Loucy (cell line): ENCODE data around the gene PPP1R16B.

Experiments
- H2AFZ ChIP-seq: fragments of 200-600 bp; sonication (generic); 2 replicates; pipeline ENCODE4 v1.6.0; 2016; ENCODE audit warnings: antibody characterized with exemption, mild to moderate bottlenecking, low read length, moderate library complexity
- H3F3A ChIP-seq: fragments of 200-600 bp; 2 replicates; pipeline ENCODE4 v1.6.0; 2016; ENCODE audit warnings: antibody characterized with exemption, low read depth, mild to moderate bottlenecking
- H3K27me3 ChIP-seq: fragments of 200-600 bp; sonication (generic); 2 replicates; pipeline ENCODE4 v1.6.1; 2014; ENCODE audit warnings: low read length, mild to moderate bottlenecking; ENCODE audit not compliant: insufficient read depth, poor library complexity, severe bottlenecking
- H3K36me3 ChIP-seq: fragments of 200-600 bp; sonication (generic); 2 replicates; pipeline ENCODE4 v1.6.1; 2016; ENCODE audit warnings: low read length; ENCODE audit not compliant: insufficient read depth
- H3K4me1 ChIP-seq: fragments of 200-600 bp; sonication (generic); 2 replicates; pipeline ENCODE4 v1.5.1; 2014; ENCODE audit warnings: low read length, mild to moderate bottlenecking; ENCODE audit not compliant: insufficient read depth, poor library complexity, severe bottlenecking
- H3K4me2 ChIP-seq: fragments of 200-600 bp; sonication (generic); 2 replicates; pipeline ENCODE4 v1.6.0; 2014; ENCODE audit warnings: antibody characterized with exemption, low read length, low read depth, mild to moderate bottlenecking; ENCODE audit not compliant: poor library complexity, severe bottlenecking
- H3K4me3 ChIP-seq: fragments of 200-600 bp; sonication (generic); 2 replicates; pipeline ENCODE4 v1.5.1; 2014; ENCODE audit warnings: low read length, mild to moderate bottlenecking, mixed read lengths; ENCODE audit not compliant: poor library complexity, severe bottlenecking
- H3K79me2 ChIP-seq: fragments of 200-600 bp; sonication (generic); 2 replicates; pipeline ENCODE4 v1.6.1; 2014; ENCODE audit warnings: low read length; ENCODE audit not compliant: insufficient read depth
- H3K9ac ChIP-seq: fragments of 200-600 bp; sonication (generic); 2 replicates; pipeline ENCODE4 v1.6.0; 2014; ENCODE audit warnings: mild to moderate bottlenecking, low read depth, low read length, moderate library complexity; ENCODE audit not compliant: poor library complexity, severe bottlenecking
- H3K9me2 ChIP-seq: fragments of 200-600 bp; sonication (generic); replicated peaks from 2 replicates; pipeline ENCODE4 v1.6.1; 2016; ENCODE audit warnings: low read depth, low read length, mixed read lengths
- H3K9me3 ChIP-seq: fragments of 200-600 bp; sonication (generic); 2 replicates; pipeline ENCODE4 v1.6.1; 2014; ENCODE audit warnings: mild to moderate bottlenecking, antibody characterized with exemption, low read length, low read depth; ENCODE audit not compliant: insufficient read depth
- H4K20me1 ChIP-seq: fragments of 200-600 bp; sonication (generic); 2 replicates; pipeline ENCODE4 v1.6.0; 2014; ENCODE audit warnings: antibody characterized with exemption, low read length, mild to moderate bottlenecking; ENCODE audit not compliant: insufficient read depth, poor library complexity, severe bottlenecking
- CTCF ChIP-seq: fragments of 200-600 bp; sonication (generic); conservative IDR thresholded peaks from 2 replicates; pipeline ENCODE4 v1.5.1; 2014; ENCODE audit warnings: mild to moderate bottlenecking, antibody characterized with exemption, low read length
- EZH2phosphoT487 ChIP-seq: fragments of 200-600 bp; IDR thresholded peaks from 2 replicates; pipeline ENCODE4 v1.6.1; 2018; ENCODE audit warnings: antibody characterized with exemption, mild to moderate bottlenecking, moderate library complexity, borderline replicate concordance

PPP1R16B gene

GRCh38 chr20:38920411-38920810 lies 114.9 kb downstream of the PPP1R16B start:
- no peaks in the 10 kb centered on the region for H3K4me1 ChIP-seq
- no peaks in the 10 kb centered on the region for H3K9me2 ChIP-seq
- no peak for TF ChIP-seq CTCF
- TF ChIP-seq EZH2phosphoT487, result no peak
- no peak overlapping the region for H2AFZ ChIP-seq
- H3K36me3 ChIP-seq, result peaks cover 15% of the 10 kb centered on the region; the same call in 1 of the 2 replicates
- no peaks in the 10 kb centered on the region for H3K79me2 ChIP-seq
- H3F3A ChIP-seq, result no peaks in the 10 kb centered on the region
- no peaks in the 10 kb centered on the region for H3K9me3 ChIP-seq
- no peak overlapping the region for H3K4me3 ChIP-seq
- no peaks in the 10 kb centered on the region for H4K20me1 ChIP-seq
- H3K9ac ChIP-seq, result no peak overlapping the region
- no peaks in the 10 kb centered on the region for H3K27me3 ChIP-seq
- H3K4me2 ChIP-seq, result no peak overlapping the region

- H3K9me3 ChIP-seq, result no peaks in the 10 kb centered on the region
Observed at GRCh38 chr20:38920851-38921250, 115.4 kb downstream of the PPP1R16B start.

GRCh38 chr20:38924718-38925117 lies 119.2 kb downstream of the PPP1R16B start:
- no peak for TF ChIP-seq EZH2phosphoT487
- no peak for TF ChIP-seq CTCF
- no peaks in the 10 kb centered on the region for H3K9me3 ChIP-seq
- no peak overlapping the region for H3K4me3 ChIP-seq
- no peaks in the 10 kb centered on the region for H3F3A ChIP-seq
- no peak overlapping the region for H2AFZ ChIP-seq
- H3K27me3 ChIP-seq, result peaks cover 8% of the 10 kb centered on the region
- no peaks in the 10 kb centered on the region for H3K9me2 ChIP-seq
- no peak overlapping the region for H3K9ac ChIP-seq
- H3K79me2 ChIP-seq, result peaks cover 35% of the 10 kb centered on the region
- H3K4me2 ChIP-seq, result no peak overlapping the region
- H4K20me1 ChIP-seq, result peaks cover 16% of the 10 kb centered on the region
- H3K36me3 ChIP-seq, result no peaks in the 10 kb centered on the region
- peaks cover 21% of the 10 kb centered on the region for H3K4me1 ChIP-seq

More at GRCh38 chr20:38920851-38921250, 115.4 kb downstream of the PPP1R16B start:
- Histone ChIP-seq H3K36me3 (peaks cover 15% of the 10 kb centered on the region; the same call in 1 of the 2 replicates), H3K4me2 (no peak overlapping the region), H3F3A (no peaks in the 10 kb centered on the region), H3K9me2 (no peaks in the 10 kb centered on the region), H3K79me2 (no peaks in the 10 kb centered on the region), H4K20me1 (no peaks in the 10 kb centered on the region), H3K4me1 (no peaks in the 10 kb centered on the region), H3K27me3 (no peaks in the 10 kb centered on the region), H2AFZ (no peak overlapping the region), H3K4me3 (no peak overlapping the region), H3K9ac (no peak overlapping the region)
- TF ChIP-seq CTCF (no peak), EZH2phosphoT487 (no peak)
